GM10248 (cell line): ENCODE data around the gene KCNJ2.

Source experiments
- CTCF ChIA-PET: fragments of 300-600 bp; sonication (Branson Sonifier 250); formaldehyde crosslinking; extraction: SDS; loops from one replicate; lab custom pipeline; 2021; ENCODE audit warnings: antibody characterized with exemption; lab: Yijun Ruan, JAX
- POLR2A ChIA-PET: fragments of 350-650 bp; sonication (Branson Sonifier 250); formaldehyde crosslinking; extraction: SDS; loops from one replicate; lab custom pipeline; 2020; ENCODE audit warnings: antibody characterized with exemption; lab: Yijun Ruan, JAX
- DNase-seq: peaks from one replicate; pipeline ENCODE4 v3.0.0; 2012; ENCODE audit errors: extremely low spot score
- CTCF ChIP-seq: IDR thresholded peaks from 2 replicates; pipeline ENCODE4 v1.5.1; 2012; ENCODE audit warnings: mild to moderate bottlenecking, low read depth; ENCODE audit errors: extremely low read depth, missing control alignments, control extremely low read depth

Gene KCNJ2

GRCh38 chr17:70172923-70173322 is 3.6 kb downstream of the KCNJ2 start:
- ChIA-PET CTCF (interaction anchor here (1.5 kb wide), 1 partner anchor 23 kb away, joined by 4 read pairs; no protein-coding TSS in a partner anchor), POLR2A (no interaction called here)

GRCh38 chr17:70173681-70174080 is 4.3 kb downstream of the KCNJ2 start:
- ChIA-PET POLR2A (no interaction called here), CTCF (no interaction called here)
- DNase-seq: no peak
- TF ChIP-seq CTCF: no peak

More at GRCh38 chr17:70172923-70173322, 3.6 kb downstream of the KCNJ2 start:
- no peak for TF ChIP-seq CTCF
- no peak for DNase-seq

- POLR2A ChIA-PET: no interaction called here
- CTCF ChIA-PET: interaction anchor here (1.1 kb wide), 1 partner anchor 11 kb away, joined by 4 read pairs; no protein-coding TSS in a partner anchor
- TF ChIP-seq CTCF: no peak
- no peak for DNase-seq
Observed at GRCh38 chr17:70181376-70181775, 12.0 kb downstream of the KCNJ2 start.

GRCh38 chr17:70181866-70182265 is 12.5 kb downstream of the KCNJ2 start:
- no peak for TF ChIP-seq CTCF
- no peak for DNase-seq
- ChIA-PET CTCF (interaction anchor here (1.1 kb wide), 1 partner anchor 11 kb away, joined by 4 read pairs; no protein-coding TSS in a partner anchor), POLR2A (no interaction called here)

- CTCF ChIA-PET: no interaction called here
- no peak for DNase-seq
- no peak for TF ChIP-seq CTCF
- POLR2A ChIA-PET: no interaction called here
Observed at GRCh38 chr17:70183508-70183907, 14.2 kb downstream of the KCNJ2 start.

- DNase-seq: no peak
- POLR2A ChIA-PET: no interaction called here
- TF ChIP-seq CTCF: no peak
- CTCF ChIA-PET: no interaction called here
Observed at GRCh38 chr17:70184207-70184606, 14.9 kb downstream of the KCNJ2 start.
